H1 (cell line): Measurements from ENCODE around the gene RIBC2. TPM values are rescaled to one million over a fixed set of nuclear protein-coding genes. Genes with fewer than 3 reads are reported as not detected.

Experiments
- CTBP2 ChIP-seq: IDR thresholded peaks from 2 replicates; pipeline ENCODE4 v1.7.0; 2011; ENCODE audit warnings: borderline replicate concordance, mild to moderate bottlenecking, moderate library complexity, mixed read lengths, low read length; ENCODE audit not compliant: insufficient read depth, insufficient read length
- GABPA ChIP-seq: IDR thresholded peaks from 2 replicates; pipeline ENCODE4 v1.6.1; 2011; ENCODE audit warnings: mild to moderate bottlenecking, low read length, moderate library complexity, borderline replicate concordance; ENCODE audit not compliant: insufficient read depth
- GTF2F1 ChIP-seq: IDR thresholded peaks from 2 replicates; pipeline ENCODE4 v1.6.1; 2012; ENCODE audit warnings: low read depth, low read length, improper control_type of control experiment, borderline replicate concordance
- HDAC6 ChIP-seq: IDR thresholded peaks from one replicate; pipeline ENCODE4 v1.7.1; 2012; ENCODE audit warnings: low read depth, mild to moderate bottlenecking, inconsistent platforms, low read length, moderate library complexity
- POLR2A ChIP-seq, 2 experiments: IDR thresholded peaks; 1 replicate in 1 of 2; 2 replicates in 1 of 2; pipeline ENCODE4 v1.6.1; 2011; ENCODE audit warnings: low read depth in 2 of 2, low read length in 2 of 2, mild to moderate bottlenecking in 2 of 2; ENCODE audit errors: control extremely low read depth in 1 of 2
- SIX5 ChIP-seq: IDR thresholded peaks from 2 replicates; pipeline ENCODE4 v1.6.1; 2011; ENCODE audit warnings: mild to moderate bottlenecking, low read depth, low read length
- SUZ12 ChIP-seq: fragments of 200-600 bp; sonication (generic); IDR thresholded peaks from 2 replicates; pipeline ENCODE4 v1.6.1; 2012; ENCODE audit warnings: mild to moderate bottlenecking, inconsistent platforms, low read length, moderate library complexity, mixed read lengths
- ZNF274 ChIP-seq: IDR thresholded peaks from 2 replicates; pipeline ENCODE4 v1.7.0; 2012; ENCODE audit warnings: low read length, borderline replicate concordance; ENCODE audit errors: extremely low read depth
- polyA plus RNA-seq, 7 experiments: library from polyadenylated mRNA; depleted of rRNA in 3 of 7; stranded (reverse) in 5 of 7; unstranded in 2 of 7; fragments of >200 nt in 5 of 7; fragments of 200-250 nt in 2 of 7; gene quantifications; 1 replicate in 5 of 7; 2 replicates in 1 of 7; 4 replicates in 1 of 7; pipeline versions ENCODE4 v1.2.1 to v1.2.3, GENCODE V29; 2011 to 2013; ENCODE audit warnings: missing spikeins in 2 of 7, mixed read lengths in 2 of 7
- total RNA-seq: library from RNA; stranded (reverse); fragmentation: NEBNext Ultra II Directional; extraction: Animal tissue kit (Norgen Biotek cat#: 25700); gene quantifications from 2 replicates; pipeline ENCODE4 v1.2.1, GENCODE V29; 2021

RIBC2 gene
- total and polyA plus RNA-seq, 2 of the 8 experiments (the other 6 are each of a cell fraction or from before 2014, with no cell fraction given), result 0.79 to 2.1 TPM

DNA sequence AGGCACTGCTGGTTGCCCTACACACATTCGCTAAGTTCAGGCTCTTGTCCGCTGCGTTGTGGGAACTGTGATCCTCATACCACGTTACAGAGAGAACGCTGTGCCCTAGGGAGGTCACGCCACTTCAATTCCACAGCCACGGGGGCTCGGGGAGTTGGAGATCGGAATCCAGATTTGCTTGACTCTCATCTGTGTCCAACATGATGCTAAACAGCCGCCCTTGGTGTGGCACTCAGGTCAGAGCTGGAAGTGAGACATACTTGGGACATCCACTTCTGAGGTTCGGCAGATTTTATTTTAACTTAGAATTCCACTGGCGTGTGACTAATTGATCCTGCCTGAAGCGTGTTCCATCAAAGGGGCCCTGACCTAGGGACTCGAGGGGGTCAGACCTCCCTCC, 41.7 kb downstream of the RIBC2 start (continued):
- TF ChIP-seq GABPA (no peak), CTBP2 (no peak), SUZ12 (no peak), HDAC6 (no peak), GTF2F1 (no peak), ZNF274 (no peak), POLR2A (IDR thresholded peaks at IDR 0.05; ENCODE audit: control extremely low read depth in 1 of 2, low read depth in 2 of 2, low read length in 2 of 2) (no peak), SIX5 (no peak)
